ENCODE measurements around the gene CUL7. TPM values are rescaled to one million over a fixed set of nuclear protein-coding genes. Genes with fewer than 3 reads are reported as not detected.

Gene CUL7
- total and polyA plus RNA-seq, 9 of the 15 experiments (the other 6 are each of a cell fraction or from before 2014, with no cell fraction given), result 0.44 to 20.1 (median 8.6) TPM

DNA sequence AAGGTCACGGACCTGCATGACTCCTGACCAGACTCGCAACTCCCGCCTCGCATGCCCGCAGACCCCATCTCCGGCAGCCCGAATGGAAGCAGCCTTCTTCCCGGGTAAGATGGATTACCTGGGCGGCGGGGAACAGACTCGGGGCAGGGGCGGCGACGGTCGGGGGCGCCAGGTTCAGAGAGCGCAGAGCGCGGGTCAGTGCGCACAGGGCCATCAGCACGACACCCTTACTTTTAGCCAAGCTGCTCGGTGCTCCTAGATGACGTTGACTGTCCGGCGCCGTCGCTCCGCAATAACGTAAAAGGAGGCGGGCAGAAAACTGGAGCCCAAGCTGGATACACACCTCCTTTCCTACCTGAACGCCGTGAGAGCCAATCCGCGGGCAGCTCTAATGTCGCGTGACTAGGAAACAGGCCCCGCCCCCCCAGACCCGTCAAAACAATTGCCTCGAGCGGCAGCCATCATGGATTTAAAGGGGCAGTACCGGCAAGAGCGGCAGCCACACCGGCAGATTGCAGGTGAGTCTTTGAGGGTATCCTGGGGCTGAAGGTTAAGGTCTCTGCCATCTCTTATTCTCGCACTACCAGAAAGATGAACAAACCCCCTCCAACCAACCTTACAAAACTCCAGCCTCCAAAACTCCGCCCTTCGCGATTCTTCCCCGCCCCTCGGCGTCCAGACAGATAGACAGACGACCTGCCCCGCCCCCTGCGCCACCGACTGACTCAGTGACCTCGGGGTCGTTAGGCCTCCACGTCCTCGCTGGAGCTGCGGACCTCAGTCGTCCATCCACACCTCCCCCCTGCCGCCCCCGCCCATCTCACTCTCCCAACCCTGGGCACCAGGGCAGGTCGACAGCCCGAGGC is 5.8 kb upstream of the CUL7 start, which contains the start of the genes KLC4 and MRPL2 (continued):
- TF ChIP-seq, protein P1, sequence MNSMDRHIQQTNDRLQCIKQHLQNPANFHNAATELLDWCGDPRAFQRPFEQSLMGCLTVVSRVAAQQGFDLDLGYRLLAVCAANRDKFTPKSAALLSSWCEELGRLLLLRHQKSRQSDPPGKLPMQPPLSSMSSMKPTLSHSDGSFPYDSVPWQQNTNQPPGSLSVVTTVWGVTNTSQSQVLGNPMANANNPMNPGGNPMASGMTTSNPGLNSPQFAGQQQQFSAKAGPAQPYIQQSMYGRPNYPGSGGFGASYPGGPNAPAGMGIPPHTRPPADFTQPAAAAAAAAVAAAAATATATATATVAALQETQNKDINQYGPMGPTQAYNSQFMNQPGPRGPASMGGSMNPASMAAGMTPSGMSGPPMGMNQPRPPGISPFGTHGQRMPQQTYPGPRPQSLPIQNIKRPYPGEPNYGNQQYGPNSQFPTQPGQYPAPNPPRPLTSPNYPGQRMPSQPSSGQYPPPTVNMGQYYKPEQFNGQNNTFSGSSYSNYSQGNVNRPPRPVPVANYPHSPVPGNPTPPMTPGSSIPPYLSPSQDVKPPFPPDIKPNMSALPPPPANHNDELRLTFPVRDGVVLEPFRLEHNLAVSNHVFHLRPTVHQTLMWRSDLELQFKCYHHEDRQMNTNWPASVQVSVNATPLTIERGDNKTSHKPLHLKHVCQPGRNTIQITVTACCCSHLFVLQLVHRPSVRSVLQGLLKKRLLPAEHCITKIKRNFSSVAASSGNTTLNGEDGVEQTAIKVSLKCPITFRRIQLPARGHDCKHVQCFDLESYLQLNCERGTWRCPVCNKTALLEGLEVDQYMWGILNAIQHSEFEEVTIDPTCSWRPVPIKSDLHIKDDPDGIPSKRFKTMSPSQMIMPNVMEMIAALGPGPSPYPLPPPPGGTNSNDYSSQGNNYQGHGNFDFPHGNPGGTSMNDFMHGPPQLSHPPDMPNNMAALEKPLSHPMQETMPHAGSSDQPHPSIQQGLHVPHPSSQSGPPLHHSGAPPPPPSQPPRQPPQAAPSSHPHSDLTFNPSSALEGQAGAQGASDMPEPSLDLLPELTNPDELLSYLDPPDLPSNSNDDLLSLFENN (IDR thresholded peaks at IDR 0.05; ENCODE audit: low read depth in 2 of 2, low read length in 2 of 2), result 0 out of 4 replicates have a peak, but pooled peaks of 1 of the 2 experiments have one; percentile 25
- TF ChIP-seq NCOR1 (IDR thresholded peaks at IDR 0.05) (peak; percentile 82), RB1 (IDR thresholded peaks at IDR 0.05; ENCODE audit: low read depth) (peak; percentile 60; the same call in 1 of the 2 replicates), POLR3G (IDR thresholded peaks at IDR 0.05; ENCODE audit: extremely low read depth, insufficient read length, insufficient replicate concordance) (no peak), XRCC4 (IDR thresholded peaks at IDR 0.05; ENCODE audit: extremely low read depth, insufficient read depth, insufficient read length) (no peak), RCOR1 (IDR thresholded peaks at IDR 0.05; ENCODE audit: borderline replicate concordance in 1 of 2, low read depth in 2 of 2, low read length in 2 of 2) (peak in 1 of 2 experiments; percentile 55; a peak in 2 of 4 replicates), PHB2 (IDR thresholded peaks at IDR 0.05; ENCODE audit: low read depth) (no peak), ZBTB7A (IDR thresholded peaks at IDR 0.05; ENCODE audit: borderline replicate concordance, control insufficient read depth, low read depth, low read length) (peak; percentile 90; the same call in 1 of the 2 replicates), ILF3 (IDR thresholded peaks at IDR 0.05; ENCODE audit: borderline replicate concordance) (no peak), ETV6 (IDR thresholded peaks at IDR 0.05; ENCODE audit: borderline replicate concordance in 1 of 2, low read depth in 2 of 2, low read length in 1 of 2) (no peak; a peak in 1 of 4 replicates), ETV6 (CRISPR knock-in tag; IDR thresholded peaks at IDR 0.05; ENCODE audit: borderline replicate concordance) (no peak), CBX5 (IDR thresholded peaks at IDR 0.05; ENCODE audit: borderline replicate concordance, low read depth) (no peak), ZNF584 (CRISPR knock-in tag; IDR thresholded peaks at IDR 0.05; ENCODE audit: low read depth) (no peak), SMAD1 (IDR thresholded peaks at IDR 0.05; ENCODE audit: low read depth, low read length, partially characterized antibody) (peak; percentile 75), ZNF232 (CRISPR knock-in tag; IDR thresholded peaks at IDR 0.05) (no peak), NRF1 (conservative IDR thresholded peaks at IDR 0.05 in 1 of 2, IDR thresholded peaks at IDR 0.05 in 1 of 2) (peak; percentile 74 to 76), RBM22 (IDR thresholded peaks at IDR 0.05; ENCODE audit: low read depth, low read length, poor library complexity, severe bottlenecking) (no peak), MCM7 (IDR thresholded peaks at IDR 0.05) (no peak), RNF2 (IDR thresholded peaks at IDR 0.05) (no peak; the same call in 1 of the 2 replicates)
- TF ChIP-seq, protein P2, sequence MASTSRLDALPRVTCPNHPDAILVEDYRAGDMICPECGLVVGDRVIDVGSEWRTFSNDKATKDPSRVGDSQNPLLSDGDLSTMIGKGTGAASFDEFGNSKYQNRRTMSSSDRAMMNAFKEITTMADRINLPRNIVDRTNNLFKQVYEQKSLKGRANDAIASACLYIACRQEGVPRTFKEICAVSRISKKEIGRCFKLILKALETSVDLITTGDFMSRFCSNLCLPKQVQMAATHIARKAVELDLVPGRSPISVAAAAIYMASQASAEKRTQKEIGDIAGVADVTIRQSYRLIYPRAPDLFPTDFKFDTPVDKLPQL (IDR thresholded peaks at IDR 0.05; ENCODE audit: extremely low read depth, insufficient read length), result peak; percentile 40
- TF ChIP-seq, protein P3, sequence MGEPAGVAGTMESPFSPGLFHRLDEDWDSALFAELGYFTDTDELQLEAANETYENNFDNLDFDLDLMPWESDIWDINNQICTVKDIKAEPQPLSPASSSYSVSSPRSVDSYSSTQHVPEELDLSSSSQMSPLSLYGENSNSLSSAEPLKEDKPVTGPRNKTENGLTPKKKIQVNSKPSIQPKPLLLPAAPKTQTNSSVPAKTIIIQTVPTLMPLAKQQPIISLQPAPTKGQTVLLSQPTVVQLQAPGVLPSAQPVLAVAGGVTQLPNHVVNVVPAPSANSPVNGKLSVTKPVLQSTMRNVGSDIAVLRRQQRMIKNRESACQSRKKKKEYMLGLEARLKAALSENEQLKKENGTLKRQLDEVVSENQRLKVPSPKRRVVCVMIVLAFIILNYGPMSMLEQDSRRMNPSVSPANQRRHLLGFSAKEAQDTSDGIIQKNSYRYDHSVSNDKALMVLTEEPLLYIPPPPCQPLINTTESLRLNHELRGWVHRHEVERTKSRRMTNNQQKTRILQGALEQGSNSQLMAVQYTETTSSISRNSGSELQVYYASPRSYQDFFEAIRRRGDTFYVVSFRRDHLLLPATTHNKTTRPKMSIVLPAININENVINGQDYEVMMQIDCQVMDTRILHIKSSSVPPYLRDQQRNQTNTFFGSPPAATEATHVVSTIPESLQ (CRISPR knock-in tag; IDR thresholded peaks at IDR 0.05), result no peak
